GM18511 (cell line): Measurements from ENCODE around the gene RNU4-1.

ENCODE experiments used
- ATAC-seq: cut with Tn5 transposase; IDR thresholded peaks from one replicate; pipeline ENCODE4 v1.9.1; 2021; ENCODE audit warnings: mild to moderate bottlenecking, moderate library complexity; ENCODE audit not compliant: unreplicated experiment

RNU4-1 gene

GRCh38 chr12:120290609-120291305 is 2.3 kb downstream of the RNU4-1 start:
- no peak for ATAC-seq

- no peak for ATAC-seq
These were observed 5.5 kb downstream of the RNU4-1 start for GRCh38 chr12:120287491-120287890.

GRCh38 chr12:120286768-120287490 is 6.1 kb downstream of the RNU4-1 start:
- ATAC-seq: no peak

GRCh38 chr12:120284381-120284780 is 8.7 kb downstream of the RNU4-1 start:
- no peak for ATAC-seq

- no peak for ATAC-seq
These were observed 9.7 kb downstream of the RNU4-1 start for GRCh38 chr12:120283318-120283717.

- no peak for ATAC-seq
These were observed 14.6 kb downstream of the RNU4-1 start for GRCh38 chr12:120278137-120279069.

- ATAC-seq: no peak
These were observed 16.3 kb downstream of the RNU4-1 start for GRCh38 chr12:120276734-120277133.

- no peak for ATAC-seq
These were observed 25.3 kb downstream of the RNU4-1 start for GRCh38 chr12:120267736-120268135.

GRCh38 chr12:120266180-120266870 is 26.7 kb downstream of the RNU4-1 start:
- no peak for ATAC-seq

- peak; percentile 81 for ATAC-seq
These were observed 27.4 kb downstream of the RNU4-1 start, which contains the start of gene PXN for GRCh38 chr12:120265473-120266179. Gene PXN (minus strand): TSS chr12:120265730. CDS start chr12:120265629, 101 bp downstream.

- ATAC-seq: no peak
These were observed 28.0 kb downstream of the RNU4-1 start for GRCh38 chr12:120264904-120265472.

- ATAC-seq: no peak
These were observed 28.7 kb downstream of the RNU4-1 start for GRCh38 chr12:120264086-120264903.

GRCh38 chr12:120263748-120264085 is 29.3 kb downstream of the RNU4-1 start:
- ATAC-seq: no peak

- no peak for ATAC-seq
These were observed 29.9 kb downstream of the RNU4-1 start for GRCh38 chr12:120262852-120263747.

- ATAC-seq: no peak
These were observed 30.8 kb downstream of the RNU4-1 start for GRCh38 chr12:120261951-120262851.

GRCh38 chr12:120260607-120261006 is 32.4 kb downstream of the RNU4-1 start:
- ATAC-seq: no peak
